Myometrial cell (primary cell): ENCODE data around the gene HOTAIR. TPM values are rescaled to one million over a fixed set of nuclear protein-coding genes. Genes with fewer than 3 reads are reported as not detected.

Source experiments
- total RNA-seq: library from RNA; depleted of rRNA; stranded (reverse); fragments of >200 nt; gene quantifications from 2 replicates; pipeline ENCODE4 v1.2.3, GENCODE V29; 2015

HOTAIR gene
- total RNA-seq, result 1.4 TPM in 2 replicates

GRCh38 chr12:53974084-53975063 lies at the start of gene HOTAIR:
Gene HOTAIR (minus strand): TSS chr12:53974954.

GRCh38 chr12:54000116-54001114 lies 25.7 kb upstream of the HOTAIR start, which contains the start of gene HOXC9:
Gene HOXC9 (plus strand): TSS chr12:54000161. CDS start chr12:54000189, 28 bp downstream.

GRCh38 chr12:53984901-53985691 lies 10.3 kb upstream of the HOTAIR start, which contains the start of gene HOXC10:
Gene HOXC10 (plus strand): TSS chr12:53985146. CDS start chr12:53985260, 114 bp downstream.

GRCh38 chr12:53972722-53973235 lies 2.0 kb downstream of the HOTAIR start, which contains the start of gene HOXC11:
Gene HOXC11 (plus strand): TSS chr12:53973126. CDS start chr12:53973242, 116 bp downstream.

GRCh38 chr12:53954694-53955035 lies 20.1 kb downstream of the HOTAIR start, which contains the start of gene HOXC12:
Gene HOXC12 (plus strand): TSS chr12:53954903. CDS start chr12:53954930, 27 bp downstream.

GRCh38 chr12:53938326-53939140 lies 36.2 kb downstream of the HOTAIR start, which contains the start of gene HOXC13:
Gene HOXC13 (plus strand): TSS chr12:53938831. CDS start chr12:53938907, 76 bp downstream.

Other genes with a start within 250 kb of the HOTAIR start
- 68.6 and 78.7 TPM in 2 replicates for gene CALCOCO1, start 247.5 kb downstream of the HOTAIR start, total RNA-seq
- not detected in 2 replicates for gene CISTR, start 223.0 kb downstream of the HOTAIR start, total RNA-seq
- gene HOXC13, start 36.1 kb downstream of the HOTAIR start, total RNA-seq, result not detected in 2 replicates
- gene HOXC12, start 20.1 kb downstream of the HOTAIR start, total RNA-seq, result not detected in 2 replicates
- 1.2 and 3.2 TPM in 2 replicates for gene HOXC11, start 1.8 kb downstream of the HOTAIR start, total RNA-seq
- not detected in 2 replicates for gene HOXC10, start 10.2 kb upstream of the HOTAIR start, total RNA-seq
- gene HOXC9, start 25.2 kb upstream of the HOTAIR start, total RNA-seq, result 2.0 and 7.6 TPM in 2 replicates
- gene HOXC8, start 34.0 kb upstream of the HOTAIR start, total RNA-seq, result 0.18 TPM in 1 of 2 replicates, not detected in the other
- gene HOXC6, start 53.5 kb upstream of the HOTAIR start, total RNA-seq, result 0.86 and 2.5 TPM in 2 replicates
- gene HOXC5, start 58.1 kb upstream of the HOTAIR start, total RNA-seq, result not detected in 2 replicates
- 0.58 TPM in 1 of 2 replicates, not detected in the other for gene HOXC4, start 78.9 kb upstream of the HOTAIR start, total RNA-seq
- gene SMUG1, start 214.0 kb upstream of the HOTAIR start, total RNA-seq, result 55.6 and 57.4 TPM in 2 replicates